ENCODE measurements around the gene PACS1.

DNA sequence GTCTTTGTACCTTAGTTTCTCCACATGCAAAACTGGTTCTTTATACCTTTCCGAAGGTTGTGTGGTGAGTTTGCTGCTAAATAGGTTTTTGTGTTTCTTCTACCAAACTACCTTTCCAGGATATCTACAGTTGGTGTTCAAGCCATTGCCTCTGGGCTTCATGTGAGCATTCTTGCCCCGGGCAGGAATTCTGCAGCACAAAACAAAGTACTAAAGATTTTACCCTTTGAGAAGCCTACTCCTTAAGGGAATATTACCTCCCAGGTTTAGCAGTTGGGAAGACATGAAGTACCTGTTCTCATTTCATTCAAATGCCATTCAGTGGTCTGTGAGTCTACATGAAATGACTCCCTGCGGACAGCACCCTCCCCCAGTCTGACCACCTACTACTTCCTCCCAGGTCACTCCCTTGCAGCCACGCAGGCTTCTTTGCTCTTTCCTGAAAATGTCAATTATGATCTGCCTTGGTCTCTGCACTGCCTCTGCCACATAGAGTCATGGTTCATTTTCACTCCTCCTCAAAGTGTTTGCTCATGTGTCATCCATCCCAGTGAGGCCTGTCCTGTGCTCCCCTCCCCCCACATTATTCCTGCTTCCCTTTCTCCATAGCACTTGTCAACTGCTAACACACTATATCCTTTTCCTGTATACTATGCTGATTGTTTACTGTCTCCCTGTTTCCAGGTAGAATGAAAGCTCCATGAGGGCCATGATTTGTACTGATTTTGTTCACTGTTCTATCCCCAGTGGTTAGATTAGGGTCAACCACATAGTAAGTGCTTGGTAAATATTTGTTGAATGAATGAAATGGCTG lies 36.9 kb downstream of the PACS1 start:
- TF ChIP-seq POLR2A (IDR thresholded peaks at IDR 0.05) = no peak
- TF ChIP-seq, protein P1, sequence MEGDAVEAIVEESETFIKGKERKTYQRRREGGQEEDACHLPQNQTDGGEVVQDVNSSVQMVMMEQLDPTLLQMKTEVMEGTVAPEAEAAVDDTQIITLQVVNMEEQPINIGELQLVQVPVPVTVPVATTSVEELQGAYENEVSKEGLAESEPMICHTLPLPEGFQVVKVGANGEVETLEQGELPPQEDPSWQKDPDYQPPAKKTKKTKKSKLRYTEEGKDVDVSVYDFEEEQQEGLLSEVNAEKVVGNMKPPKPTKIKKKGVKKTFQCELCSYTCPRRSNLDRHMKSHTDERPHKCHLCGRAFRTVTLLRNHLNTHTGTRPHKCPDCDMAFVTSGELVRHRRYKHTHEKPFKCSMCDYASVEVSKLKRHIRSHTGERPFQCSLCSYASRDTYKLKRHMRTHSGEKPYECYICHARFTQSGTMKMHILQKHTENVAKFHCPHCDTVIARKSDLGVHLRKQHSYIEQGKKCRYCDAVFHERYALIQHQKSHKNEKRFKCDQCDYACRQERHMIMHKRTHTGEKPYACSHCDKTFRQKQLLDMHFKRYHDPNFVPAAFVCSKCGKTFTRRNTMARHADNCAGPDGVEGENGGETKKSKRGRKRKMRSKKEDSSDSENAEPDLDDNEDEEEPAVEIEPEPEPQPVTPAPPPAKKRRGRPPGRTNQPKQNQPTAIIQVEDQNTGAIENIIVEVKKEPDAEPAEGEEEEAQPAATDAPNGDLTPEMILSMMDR (IDR thresholded peaks at IDR 0.05) = no peak
